Osteocyte (in vitro differentiated cells): ENCODE data around the gene JCAD. TPM values are rescaled to one million over a fixed set of nuclear protein-coding genes. Genes with fewer than 3 reads are reported as not detected.

ENCODE experiments used
- DNase-seq: peaks from one replicate; pipeline ENCODE4 v3.0.0; 2021; ENCODE audit warnings: mixed read lengths; ENCODE audit not compliant: unreplicated experiment; ENCODE audit errors: extremely low spot score
- H3K27ac Mint-ChIP-seq: one replicate; pipeline ENCODE4 v1.8.0; 2021; ENCODE audit warnings: mild to moderate bottlenecking, mixed read lengths; ENCODE audit not compliant: unreplicated experiment
- H3K27me3 Mint-ChIP-seq: one replicate; pipeline ENCODE4 v1.8.0; 2021; ENCODE audit warnings: mixed read lengths; ENCODE audit not compliant: unreplicated experiment
- H3K36me3 Mint-ChIP-seq: one replicate; pipeline ENCODE4 v1.8.0; 2021; ENCODE audit warnings: mixed read lengths; ENCODE audit not compliant: unreplicated experiment
- H3K4me1 Mint-ChIP-seq: one replicate; pipeline ENCODE4 v1.8.0; 2021; ENCODE audit warnings: mixed read lengths; ENCODE audit not compliant: unreplicated experiment
- H3K4me3 Mint-ChIP-seq: one replicate; pipeline ENCODE4 v1.8.0; 2021; ENCODE audit warnings: mild to moderate bottlenecking, moderate library complexity, mixed read lengths; ENCODE audit not compliant: unreplicated experiment
- H3K9me3 Mint-ChIP-seq: one replicate; pipeline ENCODE4 v1.8.0; 2021; ENCODE audit warnings: mixed read lengths; ENCODE audit not compliant: unreplicated experiment
- total RNA-seq: library from RNA; stranded (reverse); gene quantifications from 2 replicates; pipeline ENCODE4 v1.2.1, GENCODE V29; 2021
- TF ChIP-seq, protein P1 (sequence below): fragments of 200-600 bp; sonication (generic); IDR thresholded peaks from 2 replicates; pipeline ENCODE4 v1.5.0; 2021; ENCODE audit warnings: antibody characterized with exemption, mild to moderate bottlenecking, moderate library complexity

JCAD gene
- total RNA-seq, 1 donor from 2014 or later: 7.5 TPM

DNA sequence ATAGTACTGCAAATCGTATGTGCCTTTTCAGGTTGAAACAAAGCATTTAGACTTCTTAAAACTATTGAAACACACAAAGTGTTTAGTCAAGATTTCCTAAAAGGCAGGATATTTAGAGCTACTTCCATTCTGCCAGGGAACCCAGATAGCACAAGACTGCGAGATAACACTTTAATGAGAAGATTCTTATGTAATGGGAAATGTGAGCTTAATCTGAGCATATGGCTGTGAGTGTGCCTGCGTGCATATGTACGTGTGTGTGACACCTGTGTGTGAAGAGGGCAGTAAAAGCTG is 14.3 kb upstream of the JCAD start:
- H3K36me3 Mint-ChIP-seq: no peaks in the 10 kb centered on the region
- no peak overlapping the region for H3K4me3 Mint-ChIP-seq
- H3K9me3 Mint-ChIP-seq: no peaks in the 10 kb centered on the region
- H3K27me3 Mint-ChIP-seq: peaks cover 34% of the 10 kb centered on the region
- no peaks in the 10 kb centered on the region for H3K4me1 Mint-ChIP-seq
- H3K27ac Mint-ChIP-seq: no peak overlapping the region
- no peak for DNase-seq
- TF ChIP-seq, protein P1, sequence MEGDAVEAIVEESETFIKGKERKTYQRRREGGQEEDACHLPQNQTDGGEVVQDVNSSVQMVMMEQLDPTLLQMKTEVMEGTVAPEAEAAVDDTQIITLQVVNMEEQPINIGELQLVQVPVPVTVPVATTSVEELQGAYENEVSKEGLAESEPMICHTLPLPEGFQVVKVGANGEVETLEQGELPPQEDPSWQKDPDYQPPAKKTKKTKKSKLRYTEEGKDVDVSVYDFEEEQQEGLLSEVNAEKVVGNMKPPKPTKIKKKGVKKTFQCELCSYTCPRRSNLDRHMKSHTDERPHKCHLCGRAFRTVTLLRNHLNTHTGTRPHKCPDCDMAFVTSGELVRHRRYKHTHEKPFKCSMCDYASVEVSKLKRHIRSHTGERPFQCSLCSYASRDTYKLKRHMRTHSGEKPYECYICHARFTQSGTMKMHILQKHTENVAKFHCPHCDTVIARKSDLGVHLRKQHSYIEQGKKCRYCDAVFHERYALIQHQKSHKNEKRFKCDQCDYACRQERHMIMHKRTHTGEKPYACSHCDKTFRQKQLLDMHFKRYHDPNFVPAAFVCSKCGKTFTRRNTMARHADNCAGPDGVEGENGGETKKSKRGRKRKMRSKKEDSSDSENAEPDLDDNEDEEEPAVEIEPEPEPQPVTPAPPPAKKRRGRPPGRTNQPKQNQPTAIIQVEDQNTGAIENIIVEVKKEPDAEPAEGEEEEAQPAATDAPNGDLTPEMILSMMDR: no peak

DNA sequence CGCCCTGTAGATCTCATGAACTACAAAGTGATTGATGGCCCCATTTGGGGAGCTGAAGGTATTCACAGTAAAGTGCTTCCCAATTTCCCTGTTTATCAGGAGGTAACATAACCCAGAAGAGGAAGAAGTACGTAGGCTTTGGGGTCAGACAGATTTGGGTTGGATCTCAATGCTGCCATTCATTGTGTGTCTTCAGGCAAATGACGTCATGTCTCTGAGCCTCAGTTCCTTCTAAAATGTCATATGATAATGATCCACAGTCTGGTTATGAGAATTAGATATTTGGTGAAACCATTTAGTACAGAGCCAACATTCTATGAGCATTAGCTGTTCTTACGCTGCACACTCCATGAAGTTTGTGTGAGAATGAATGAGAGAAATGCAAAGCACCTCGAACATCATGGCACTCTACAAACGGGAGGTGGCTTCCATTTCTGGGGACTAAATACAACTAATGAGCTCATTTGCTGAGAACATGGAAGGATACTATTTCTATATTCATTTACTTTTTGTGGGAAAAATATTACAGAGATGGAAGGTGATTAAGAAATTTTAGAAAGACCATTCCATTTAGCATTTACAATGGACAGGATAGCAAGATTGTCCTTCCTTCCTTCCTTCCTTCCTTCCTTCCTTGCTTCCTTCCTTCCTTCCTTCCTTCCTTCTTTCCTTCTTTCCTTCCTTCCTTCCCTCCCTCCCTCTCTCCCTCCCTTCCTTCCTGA is 13.8 kb upstream of the JCAD start:
- peaks cover 31% of the 10 kb centered on the region for H3K27me3 Mint-ChIP-seq
- no peaks in the 10 kb centered on the region for H3K4me1 Mint-ChIP-seq
- H3K36me3 Mint-ChIP-seq: no peaks in the 10 kb centered on the region
- TF ChIP-seq, protein P1: no peak
- no peak for DNase-seq
- H3K9me3 Mint-ChIP-seq: no peaks in the 10 kb centered on the region
- H3K27ac Mint-ChIP-seq: no peak overlapping the region
- no peak overlapping the region for H3K4me3 Mint-ChIP-seq

DNA sequence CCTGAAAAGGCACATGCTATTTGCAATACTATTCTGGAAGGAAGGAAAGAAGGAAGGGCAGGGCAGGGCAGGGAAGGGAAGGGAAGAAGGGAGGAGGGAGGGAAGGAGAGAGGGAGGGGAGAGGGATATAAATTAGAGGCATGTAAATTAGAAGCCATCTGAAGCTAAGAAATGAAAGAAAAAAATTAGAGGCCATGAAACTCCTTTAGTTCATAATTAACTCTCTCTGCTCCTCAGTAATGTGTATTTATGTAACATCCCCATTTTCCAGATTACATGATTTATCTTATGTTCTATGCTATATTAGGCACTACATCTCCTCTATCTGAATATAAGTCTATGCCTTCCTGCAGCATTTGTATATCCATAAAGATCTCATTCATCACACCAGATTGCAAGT is 12.7 kb upstream of the JCAD start:
- H3K27me3 Mint-ChIP-seq: peaks cover 20% of the 10 kb centered on the region
- no peaks in the 10 kb centered on the region for H3K36me3 Mint-ChIP-seq
- H3K4me1 Mint-ChIP-seq: no peaks in the 10 kb centered on the region
- H3K9me3 Mint-ChIP-seq: no peaks in the 10 kb centered on the region
- TF ChIP-seq, protein P1: no peak
- DNase-seq: no peak
- H3K4me3 Mint-ChIP-seq: no peak overlapping the region
- H3K27ac Mint-ChIP-seq: no peak overlapping the region

DNA sequence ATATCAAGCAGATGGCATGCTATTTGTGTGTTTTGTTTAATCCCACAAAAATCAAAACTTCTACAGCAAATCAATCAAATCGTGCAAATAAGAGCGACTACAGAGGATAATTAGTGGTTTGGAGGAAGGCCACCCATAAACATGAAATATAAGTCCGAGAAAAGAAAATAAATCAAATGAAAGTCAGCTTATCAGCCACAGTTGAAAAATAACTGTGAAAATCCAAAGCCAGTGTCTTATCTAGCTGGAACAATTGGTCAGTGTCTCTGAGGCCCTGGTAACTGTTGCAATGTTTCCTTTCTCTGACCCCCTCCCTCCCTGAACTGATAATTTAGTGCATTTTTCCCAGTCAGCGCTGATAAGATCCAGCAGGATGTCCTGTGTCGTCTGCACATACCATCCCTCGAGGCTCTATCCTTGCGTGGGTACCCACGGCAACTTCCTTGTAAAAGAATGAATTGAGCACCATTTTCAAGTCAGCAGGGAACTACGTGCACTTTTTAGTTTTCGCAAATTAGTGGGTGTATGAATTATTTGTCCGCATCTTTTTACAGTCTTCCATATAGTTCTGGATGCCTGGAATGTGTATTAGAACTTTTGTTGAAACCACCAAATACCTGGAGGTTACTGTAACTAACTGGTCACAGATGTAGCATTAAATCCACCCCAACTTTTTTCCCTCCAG is 10.8 kb upstream of the JCAD start:
- Mint-ChIP-seq H3K27ac (no peak overlapping the region), H3K4me1 (no peaks in the 10 kb centered on the region), H3K36me3 (no peaks in the 10 kb centered on the region), H3K9me3 (no peaks in the 10 kb centered on the region), H3K4me3 (no peak overlapping the region), H3K27me3 (peaks cover 18% of the 10 kb centered on the region)
- TF ChIP-seq, protein P1: no peak
- DNase-seq: no peak

DNA sequence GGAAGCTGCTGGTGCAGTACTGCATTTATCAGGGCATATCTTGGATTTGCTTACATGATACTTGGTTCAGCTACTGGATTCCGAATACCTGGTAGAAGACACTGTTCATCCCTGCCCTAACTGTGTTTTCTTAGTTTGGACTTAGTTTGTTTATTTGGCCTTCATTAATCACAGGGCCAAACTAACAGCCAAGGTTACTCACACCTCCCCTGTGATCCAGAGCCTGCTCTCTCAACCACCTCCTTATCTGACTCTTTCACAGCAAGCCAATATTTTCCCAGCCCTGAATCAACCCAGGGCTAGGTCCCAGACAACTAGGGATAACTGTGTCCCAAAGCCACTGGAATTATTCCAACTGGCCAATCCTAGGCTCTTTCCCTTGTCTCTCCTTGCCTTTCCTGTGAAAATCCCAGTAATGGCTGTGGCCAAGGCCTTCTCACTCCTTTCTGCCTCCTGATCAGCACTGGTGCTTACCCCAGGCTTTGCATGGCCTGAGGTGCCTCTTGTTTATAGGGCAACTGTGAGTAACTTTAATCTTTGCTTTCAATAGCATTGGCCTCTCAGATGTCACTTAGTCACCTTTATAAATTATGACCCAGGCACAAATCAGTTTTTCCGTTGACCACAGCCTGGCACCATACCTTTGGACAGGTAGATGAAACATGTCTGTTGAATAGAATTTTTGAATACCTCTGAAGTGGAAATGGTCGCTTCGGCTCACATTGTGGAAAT is 9.3 kb upstream of the JCAD start:
- no peaks in the 10 kb centered on the region for H3K4me1 Mint-ChIP-seq
- H3K27me3 Mint-ChIP-seq: peaks cover 13% of the 10 kb centered on the region
- TF ChIP-seq, protein P1: no peak
- H3K36me3 Mint-ChIP-seq: no peaks in the 10 kb centered on the region
- DNase-seq: no peak
- no peaks in the 10 kb centered on the region for H3K9me3 Mint-ChIP-seq
- H3K4me3 Mint-ChIP-seq: no peak overlapping the region
- H3K27ac Mint-ChIP-seq: no peak overlapping the region
